Kidney (tissue), 14 donors: ENCODE results near the gene DOK3. TPM values are rescaled to one million over a fixed set of nuclear protein-coding genes. Genes with fewer than 3 reads are reported as not detected.

Experiments used
- DNase-seq, 5 donors: peaks; one replicate each; pipeline ENCODE4 v3.0.0-alpha.2; 2013 to 2020
- FAIRE-seq: peaks from 2 replicates; lab custom pipeline; 2012; peaks lifted over from hg19 to GRCh38; lab: Jason Lieb, UNC
- H3K27ac ChIP-seq, 2 donors: one replicate each; pipeline ENCODE4 v1.7.0; 2013; ENCODE audit warnings: low read depth in 2 of 2, low read length in 2 of 2, inconsistent platforms in 1 of 2
- H3K27me3 ChIP-seq: one replicate; pipeline ENCODE4 v1.7.1; 2013; ENCODE audit warnings: low read length, inconsistent platforms; ENCODE audit not compliant: control insufficient read depth, insufficient read depth
- H3K36me3 ChIP-seq, 3 donors: one replicate each; pipeline versions ENCODE4 v1.7.0 to v1.7.1; 2013; ENCODE audit warnings: low read length in 3 of 3, control low read depth in 1 of 3, inconsistent platforms in 1 of 3; ENCODE audit not compliant: insufficient read depth in 3 of 3, control insufficient read depth in 2 of 3
- H3K4me1 ChIP-seq, 3 donors: one replicate each; pipeline versions ENCODE4 v1.7.0 to v1.7.1; 2013; ENCODE audit warnings: low read length in 3 of 3, inconsistent platforms in 1 of 3, low read depth in 1 of 3; ENCODE audit not compliant: control insufficient read depth in 2 of 3, insufficient read depth in 2 of 3
- H3K4me3 ChIP-seq, 3 donors: one replicate each; pipeline versions ENCODE4 v1.7.0 to v1.8.1; 2013; ENCODE audit warnings: low read length in 3 of 3, control low read depth in 1 of 3, inconsistent platforms in 1 of 3
- H3K9ac ChIP-seq, 3 donors: one replicate each; pipeline versions ENCODE4 v1.7.0 to v1.7.1; 2013; ENCODE audit warnings: low read length in 3 of 3, control low read depth in 1 of 3, inconsistent platforms in 1 of 3
- H3K9me3 ChIP-seq, 3 donors: one replicate each; pipeline versions ENCODE4 v1.7.0 to v1.7.1; 2013; ENCODE audit warnings: low read length in 3 of 3, control low read depth in 1 of 3, inconsistent platforms in 1 of 3; ENCODE audit not compliant: control insufficient read depth in 2 of 3, insufficient read depth in 1 of 3
- intact Hi-C: fragments of 100-400 bp; cut with DNase I; formaldehyde crosslinking; loops from one replicate; pipeline ENCODE4 v1.11.1; 2022
- polyA plus RNA-seq: library from polyadenylated mRNA; stranded (reverse); fragments of 350-450 nt; fragmentation: Illumina TruSeq; extraction: RNeasy Lipid Tissue Mini Kit (QIAGEN cat#74804); gene quantifications from one replicate; pipeline ENCODE4 v1.2.3, GENCODE V29; 2014; ENCODE audit warnings: low read depth, low replicate concordance; ENCODE audit not compliant: insufficient read depth
- total RNA-seq: library from RNA; stranded (reverse); fragmentation: NEBNext Ultra II Directional; extraction: Animal tissue kit (Norgen Biotek cat#: 25700); gene quantifications from one replicate; pipeline ENCODE4 v1.2.1, GENCODE V29; 2021
- TF ChIP-seq, protein P1 (sequence below): IDR thresholded peaks from 3 replicates; pipeline ENCODE4 v1.5.1; 2012; ENCODE audit warnings: mild to moderate bottlenecking, moderate library complexity, borderline replicate concordance; ENCODE audit not compliant: insufficient read depth; ENCODE audit errors: extremely low read depth
- donor health status: control.
- donor health status: control.
- donor health status: control.
- donor health status: control.
- donor health status: control.
- donor health status: DM: yes; HTN: yes; CAD: no.
- donor health status: Normal renal cell carcinoma (clear cell type).

DOK3 gene
- total and polyA plus RNA-seq, 2 donors from 2014 or later, result 1.9 to 18.6 TPM

DNA sequence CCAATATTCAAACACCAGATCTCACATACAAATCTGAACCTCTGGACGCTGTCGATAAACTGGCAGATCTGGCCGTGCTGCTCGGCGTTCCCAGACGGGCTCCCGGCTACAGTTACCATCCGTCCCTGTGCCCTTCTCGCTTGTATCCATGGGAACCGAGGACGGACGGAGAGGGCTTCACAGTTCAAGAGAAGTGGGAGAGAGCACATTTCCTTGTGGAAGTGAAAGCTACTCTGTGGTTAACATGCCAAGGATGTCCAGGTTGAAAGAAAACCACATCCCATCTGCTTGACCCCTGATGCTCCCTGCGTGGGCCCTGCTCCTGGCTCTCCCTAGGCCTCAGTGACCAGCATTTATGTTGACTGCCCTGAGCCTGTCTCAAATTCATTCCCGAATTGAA, 29.9 kb downstream of the DOK3 start:
- intact Hi-C loops, result no loop called here
- no peak overlapping the region for H3K4me3 ChIP-seq
- DNase-seq (peak in 4 of 5 donors; percentile 70 to 85 (median 81)), FAIRE-seq (no peak)
- H3K9me3 ChIP-seq, result no peaks in the 10 kb centered on the region
- H3K27ac ChIP-seq, result no peak overlapping the region
- H3K36me3 ChIP-seq, result no peaks in the 10 kb centered on the region
- H3K27me3 ChIP-seq, result no peaks in the 10 kb centered on the region
- H3K9ac ChIP-seq, result no peak overlapping the region
- H3K4me1 ChIP-seq, result no peaks in the 10 kb centered on the region
- TF ChIP-seq, protein P1, sequence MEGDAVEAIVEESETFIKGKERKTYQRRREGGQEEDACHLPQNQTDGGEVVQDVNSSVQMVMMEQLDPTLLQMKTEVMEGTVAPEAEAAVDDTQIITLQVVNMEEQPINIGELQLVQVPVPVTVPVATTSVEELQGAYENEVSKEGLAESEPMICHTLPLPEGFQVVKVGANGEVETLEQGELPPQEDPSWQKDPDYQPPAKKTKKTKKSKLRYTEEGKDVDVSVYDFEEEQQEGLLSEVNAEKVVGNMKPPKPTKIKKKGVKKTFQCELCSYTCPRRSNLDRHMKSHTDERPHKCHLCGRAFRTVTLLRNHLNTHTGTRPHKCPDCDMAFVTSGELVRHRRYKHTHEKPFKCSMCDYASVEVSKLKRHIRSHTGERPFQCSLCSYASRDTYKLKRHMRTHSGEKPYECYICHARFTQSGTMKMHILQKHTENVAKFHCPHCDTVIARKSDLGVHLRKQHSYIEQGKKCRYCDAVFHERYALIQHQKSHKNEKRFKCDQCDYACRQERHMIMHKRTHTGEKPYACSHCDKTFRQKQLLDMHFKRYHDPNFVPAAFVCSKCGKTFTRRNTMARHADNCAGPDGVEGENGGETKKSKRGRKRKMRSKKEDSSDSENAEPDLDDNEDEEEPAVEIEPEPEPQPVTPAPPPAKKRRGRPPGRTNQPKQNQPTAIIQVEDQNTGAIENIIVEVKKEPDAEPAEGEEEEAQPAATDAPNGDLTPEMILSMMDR, result no peak

DNA sequence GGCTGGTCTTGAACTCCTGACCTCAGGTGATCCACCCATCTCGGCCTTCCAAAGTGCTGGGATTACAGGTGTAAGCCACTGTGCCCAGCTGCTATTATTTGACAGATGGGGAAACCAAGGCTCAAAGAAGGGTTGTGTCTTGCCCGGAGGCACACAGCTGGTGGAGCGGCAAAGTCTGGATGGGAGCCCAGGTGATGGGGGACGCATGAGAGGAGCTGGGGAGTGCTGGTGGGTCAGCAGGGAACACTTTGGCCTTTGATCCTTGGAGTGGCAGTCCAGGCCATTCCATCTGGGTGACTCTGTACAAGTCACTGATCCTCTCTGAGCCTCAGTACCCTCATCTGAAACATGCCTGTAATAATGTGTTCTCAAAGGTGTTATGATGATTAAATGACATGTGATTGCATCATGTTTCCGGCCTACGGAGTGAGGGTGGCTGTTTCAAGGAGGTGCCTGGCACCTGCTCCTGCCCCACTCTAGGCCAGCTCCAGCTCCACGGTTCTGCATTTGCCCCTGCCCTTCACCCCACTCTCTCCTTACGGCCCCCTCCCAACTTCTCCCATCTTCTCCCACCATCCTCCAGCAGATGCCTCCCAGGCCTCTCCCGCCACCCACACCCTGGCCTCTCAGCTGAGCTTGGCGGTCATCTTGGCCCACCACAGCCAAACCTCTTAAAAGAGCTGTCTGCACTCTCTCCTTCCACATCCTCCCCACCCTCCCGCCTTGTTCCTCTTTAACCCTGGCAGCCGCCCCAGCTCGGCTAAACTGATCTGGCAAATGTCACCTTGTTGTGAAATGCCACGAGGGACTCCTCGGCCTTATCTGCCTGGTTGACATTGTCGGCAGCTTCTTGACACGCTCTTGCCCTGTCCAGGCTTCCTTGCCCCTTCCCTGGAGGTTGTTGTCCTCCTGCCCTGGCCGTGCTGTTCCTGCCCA, 30.6 kb downstream of the DOK3 start:
- intact Hi-C loops, result no loop called here
- no peak overlapping the region for H3K4me3 ChIP-seq
- peak in 2 of 5 donors; percentile 16 to 92 for DNase-seq
- no peaks in the 10 kb centered on the region for H3K27me3 ChIP-seq
- H3K9me3 ChIP-seq, result no peaks in the 10 kb centered on the region
- H3K36me3 ChIP-seq, result no peaks in the 10 kb centered on the region
- no peak overlapping the region for H3K9ac ChIP-seq
- TF ChIP-seq, protein P1, result no peak
- FAIRE-seq, result no peak
- no peaks in the 10 kb centered on the region for H3K4me1 ChIP-seq
- no peak overlapping the region for H3K27ac ChIP-seq

DNA sequence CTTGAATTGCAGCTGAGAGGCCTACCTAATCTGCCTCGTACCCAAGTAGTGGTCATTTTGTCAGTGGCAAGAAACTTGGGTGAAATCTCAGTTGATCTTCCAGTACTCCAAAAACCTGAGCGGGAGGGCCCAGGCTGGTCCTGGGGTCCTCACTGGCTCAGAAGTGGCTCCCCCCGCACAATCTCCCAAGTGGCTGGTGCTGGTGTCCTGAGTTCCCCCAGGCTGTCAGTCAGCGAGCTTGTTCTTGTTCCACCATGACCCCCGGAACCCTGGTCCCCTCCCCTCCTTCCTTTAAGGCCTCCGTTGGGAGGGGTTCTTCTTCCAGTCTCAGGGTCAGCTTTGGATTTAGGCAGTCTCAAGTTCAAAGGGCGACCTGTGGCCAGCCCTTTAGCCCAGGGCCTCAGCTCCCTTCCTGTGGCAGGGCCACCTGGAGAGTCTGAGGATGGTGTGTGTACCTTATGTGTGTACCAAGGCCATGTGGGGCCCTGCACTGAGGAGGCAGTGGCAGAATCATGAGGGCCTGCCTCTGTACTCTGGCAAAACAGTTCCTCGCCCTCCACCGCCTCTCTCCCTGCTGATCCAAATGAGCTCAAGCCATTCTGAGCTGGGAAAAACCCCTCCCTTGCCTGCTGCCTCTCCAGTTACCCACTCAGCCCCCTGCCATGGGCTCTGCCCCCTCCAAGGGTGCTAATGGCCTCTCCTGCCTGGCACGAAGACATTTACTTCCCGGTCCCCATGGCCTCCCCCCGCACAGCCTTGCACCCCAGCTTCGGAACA, 31.7 kb downstream of the DOK3 start:
- intact Hi-C loops, result no loop called here
- TF ChIP-seq, protein P1, result no peak
- H3K27ac ChIP-seq, result no peak overlapping the region

More for the DNA sequence above, 31.7 kb downstream of the DOK3 start:
- FAIRE-seq (no peak), DNase-seq (no peak)
- Histone ChIP-seq H3K27me3 (no peaks in the 10 kb centered on the region), H3K36me3 (no peaks in the 10 kb centered on the region), H3K9ac (no peak overlapping the region), H3K4me3 (no peak overlapping the region), H3K4me1 (no peaks in the 10 kb centered on the region), H3K9me3 (no peaks in the 10 kb centered on the region)
